Prostate gland (tissue), 2 donors: ENCODE data around the gene ZRANB3.

Experiments
- POLR2A ChIP-seq: fragments of 450-650 bp; IDR thresholded peaks from one replicate; pipeline ENCODE4 v1.6.1; 2016; ENCODE audit warnings: antibody characterized with exemption, mild to moderate bottlenecking
- POLR2AphosphoS5 ChIP-seq: sonication (generic); formaldehyde crosslinking; IDR thresholded peaks from one replicate; pipeline ENCODE4 v1.6.1; 2017; ENCODE audit warnings: antibody characterized with exemption
- TF ChIP-seq, protein P1 (sequence below), 4 experiments: fragments of 200-600 bp in 2 of 4; fragments of 450-650 bp in 2 of 4; sonication (generic) in 2 of 4; IDR thresholded peaks; 1 replicate in 3 of 4; 2 replicates in 1 of 4; pipeline ENCODE4 v1.5.1; 2016 to 2019; ENCODE audit warnings: antibody characterized with exemption in 4 of 4, mild to moderate bottlenecking in 2 of 4, moderate library complexity in 2 of 4

DNA sequence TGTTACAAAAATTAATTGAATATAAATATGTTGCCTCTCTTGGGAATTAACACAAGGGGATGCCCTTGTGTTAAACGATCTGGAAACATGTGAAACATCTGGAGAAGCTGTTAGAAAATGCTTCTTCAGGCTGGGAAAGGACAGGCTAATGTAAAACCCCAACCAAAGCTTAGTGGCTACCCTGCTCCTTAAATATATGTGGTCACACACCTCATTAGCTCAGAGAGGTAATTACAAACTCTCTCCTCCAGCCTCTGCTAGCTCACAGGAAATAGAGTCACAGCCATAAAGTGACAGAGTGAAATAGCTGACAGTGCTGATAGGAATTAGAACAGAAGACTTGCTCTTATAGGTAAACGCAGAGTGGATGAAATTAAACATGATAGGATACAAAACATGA is 323.0 kb downstream of the ZRANB3 start:
- TF ChIP-seq, protein P1, sequence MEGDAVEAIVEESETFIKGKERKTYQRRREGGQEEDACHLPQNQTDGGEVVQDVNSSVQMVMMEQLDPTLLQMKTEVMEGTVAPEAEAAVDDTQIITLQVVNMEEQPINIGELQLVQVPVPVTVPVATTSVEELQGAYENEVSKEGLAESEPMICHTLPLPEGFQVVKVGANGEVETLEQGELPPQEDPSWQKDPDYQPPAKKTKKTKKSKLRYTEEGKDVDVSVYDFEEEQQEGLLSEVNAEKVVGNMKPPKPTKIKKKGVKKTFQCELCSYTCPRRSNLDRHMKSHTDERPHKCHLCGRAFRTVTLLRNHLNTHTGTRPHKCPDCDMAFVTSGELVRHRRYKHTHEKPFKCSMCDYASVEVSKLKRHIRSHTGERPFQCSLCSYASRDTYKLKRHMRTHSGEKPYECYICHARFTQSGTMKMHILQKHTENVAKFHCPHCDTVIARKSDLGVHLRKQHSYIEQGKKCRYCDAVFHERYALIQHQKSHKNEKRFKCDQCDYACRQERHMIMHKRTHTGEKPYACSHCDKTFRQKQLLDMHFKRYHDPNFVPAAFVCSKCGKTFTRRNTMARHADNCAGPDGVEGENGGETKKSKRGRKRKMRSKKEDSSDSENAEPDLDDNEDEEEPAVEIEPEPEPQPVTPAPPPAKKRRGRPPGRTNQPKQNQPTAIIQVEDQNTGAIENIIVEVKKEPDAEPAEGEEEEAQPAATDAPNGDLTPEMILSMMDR (IDR thresholded peaks at IDR 0.05), result no peak
- no peak for TF ChIP-seq POLR2A
- no peak for TF ChIP-seq POLR2AphosphoS5
